DMS153 treated with DMSO at 0.1 percent for 48 hours (cell line): ENCODE data around the gene TMEM263.

Experiments used
- DNase-seq: peaks from one replicate; lab custom pipeline; 2025; ENCODE audit not compliant: unreplicated experiment; lab: John Stamatoyannopoulos, UW

The TMEM263 gene

DNA sequence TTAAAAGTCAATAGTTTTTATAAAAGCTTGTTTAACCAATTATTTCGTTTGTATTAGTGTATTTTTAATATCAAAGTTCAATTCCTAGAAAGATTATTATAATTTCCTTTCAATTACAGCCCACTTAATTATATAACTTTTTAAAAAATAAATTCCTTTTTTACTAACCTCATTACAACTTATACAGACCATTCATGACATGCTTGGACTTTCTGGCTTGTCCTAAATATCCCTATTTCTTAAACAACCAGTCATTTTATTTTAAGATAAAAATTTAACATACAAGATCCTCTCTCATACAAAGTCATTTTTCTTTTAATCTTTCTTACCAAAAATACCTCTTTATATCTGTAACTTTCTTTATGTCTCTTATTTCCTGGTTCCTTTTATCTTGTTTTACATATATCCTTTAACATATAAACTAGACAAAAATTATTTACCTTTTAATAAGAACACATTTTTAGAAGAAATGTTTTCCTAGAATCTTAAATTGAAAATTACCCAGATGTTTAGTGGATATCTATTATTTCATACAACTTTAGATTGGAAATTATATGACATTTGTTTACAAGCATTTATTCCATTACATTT, 10.4 kb upstream of the TMEM263 start:
- no peak for DNase-seq

DNA sequence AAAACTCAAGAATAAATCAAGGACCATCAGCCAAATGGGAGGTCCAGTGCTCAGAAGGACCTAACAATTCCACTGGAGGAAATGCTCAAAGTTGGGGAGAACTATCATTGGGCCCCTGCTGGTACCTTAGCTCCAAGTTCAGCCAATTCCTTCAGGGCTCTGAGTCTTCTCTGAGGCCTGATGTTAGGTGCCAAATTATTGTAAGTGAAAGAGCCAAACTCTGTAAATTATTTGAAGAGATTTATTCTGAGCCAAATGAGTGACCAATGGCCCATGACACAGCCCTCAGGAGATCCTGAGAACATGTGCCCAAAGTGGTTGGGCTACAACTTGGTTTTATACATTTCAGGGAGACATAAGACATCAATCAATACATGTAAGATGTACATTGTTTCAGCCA, 8.2 kb upstream of the TMEM263 start:
- DNase-seq = no peak

DNA sequence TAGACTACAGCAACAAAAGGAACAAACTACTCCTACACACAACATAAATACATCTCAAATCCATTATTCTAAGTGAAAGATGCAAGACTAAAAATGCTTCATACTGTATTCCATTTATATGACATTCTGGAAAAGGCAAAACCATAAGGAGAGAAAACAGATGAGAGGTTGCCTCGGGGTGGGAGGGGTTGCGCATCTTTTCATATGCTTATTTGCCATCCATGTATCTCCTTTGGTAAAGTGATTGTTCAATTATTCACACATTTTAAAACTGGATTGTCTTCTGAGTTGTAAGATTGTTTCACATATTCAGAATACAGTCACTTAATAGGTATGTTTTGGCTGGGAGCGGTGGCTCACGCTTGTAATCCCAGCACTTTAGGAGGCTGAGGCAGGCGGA, 5.1 kb upstream of the TMEM263 start:
- no peak for DNase-seq

DNA sequence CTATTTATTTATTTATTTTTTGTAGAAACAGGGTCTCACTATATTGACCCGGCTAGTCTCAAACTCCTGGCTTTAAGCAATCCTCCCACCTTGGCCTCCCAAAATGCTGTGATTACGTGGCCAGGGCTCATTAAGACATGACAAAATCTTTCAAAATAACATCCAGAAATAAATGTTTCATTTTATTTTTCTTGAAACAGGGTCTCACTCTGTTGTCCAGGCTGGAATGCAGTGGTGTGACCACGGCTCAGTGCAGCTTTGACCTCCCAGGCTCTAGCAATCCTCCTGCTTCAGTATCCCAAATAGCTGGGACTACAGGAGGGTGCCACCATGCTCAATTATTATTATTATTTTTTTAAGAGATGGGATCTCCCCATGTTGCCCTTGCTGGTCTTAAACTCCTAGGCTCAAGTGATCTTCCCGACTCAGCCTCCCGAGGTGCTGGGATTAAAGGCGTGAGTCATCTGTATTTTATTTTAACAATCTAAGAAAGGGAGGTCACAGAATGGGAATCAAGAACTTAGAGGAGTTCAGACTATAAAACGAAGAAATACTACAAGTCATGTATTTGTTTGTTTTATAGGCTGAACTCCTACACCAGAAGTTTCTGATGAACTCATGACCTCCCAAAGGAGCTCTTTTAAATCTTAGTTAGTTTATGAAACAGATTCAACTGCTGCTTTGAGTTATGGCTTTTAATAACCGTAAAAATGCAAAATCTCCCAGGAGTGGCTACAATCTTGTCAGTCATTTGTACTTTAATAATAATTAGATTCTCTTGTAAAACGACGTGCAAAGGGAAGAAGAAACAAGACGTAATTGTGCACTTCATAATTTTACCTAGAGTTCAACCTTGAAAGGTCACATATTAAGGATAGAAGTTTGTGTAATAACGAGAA, 2.1 kb upstream of the TMEM263 start:
- DNase-seq = no peak

DNA sequence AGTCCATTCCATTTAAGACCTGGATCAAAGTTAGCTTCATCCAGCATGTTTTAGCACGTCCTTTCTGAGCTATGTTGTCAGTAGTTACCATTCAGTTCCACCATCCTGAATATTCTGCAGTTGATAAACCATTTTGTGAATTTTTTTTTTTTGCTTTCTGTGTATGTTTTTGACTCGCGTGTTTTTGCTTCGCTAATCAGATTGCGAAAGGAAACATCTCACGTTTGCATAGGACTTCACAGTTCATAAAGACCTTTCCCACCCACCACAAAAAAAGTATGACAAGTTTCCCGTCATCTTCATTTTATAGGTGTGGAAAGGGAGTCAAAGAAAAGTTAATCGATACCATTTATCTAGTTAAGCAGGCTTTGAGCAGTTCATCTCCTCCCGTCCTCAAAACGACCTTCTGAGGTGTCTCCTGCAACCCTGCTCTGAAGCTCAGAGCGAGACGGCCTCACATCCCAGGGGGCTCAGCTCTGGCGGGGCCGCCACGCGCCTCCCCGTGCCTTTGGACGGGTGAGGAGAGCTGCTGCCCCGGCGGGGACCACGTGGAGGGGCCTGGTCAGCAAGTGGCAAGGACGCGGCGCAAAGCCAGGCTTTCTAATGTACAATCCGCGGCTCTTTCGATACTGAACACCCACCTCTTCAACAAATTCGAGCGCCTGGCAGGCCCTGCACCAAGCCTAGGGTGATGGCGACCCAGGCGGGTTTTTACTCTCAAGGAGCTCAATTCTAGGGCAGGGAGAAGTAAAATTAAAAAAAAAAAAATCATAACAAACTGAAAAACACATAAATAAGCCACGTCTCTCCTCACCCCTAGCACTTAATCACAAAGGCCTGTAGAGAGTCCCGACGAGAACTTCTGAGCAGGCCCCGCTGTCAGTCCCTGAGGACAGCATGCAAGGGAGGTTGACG, 988 bp upstream of the TMEM263 start:
- no peak for DNase-seq

DNA sequence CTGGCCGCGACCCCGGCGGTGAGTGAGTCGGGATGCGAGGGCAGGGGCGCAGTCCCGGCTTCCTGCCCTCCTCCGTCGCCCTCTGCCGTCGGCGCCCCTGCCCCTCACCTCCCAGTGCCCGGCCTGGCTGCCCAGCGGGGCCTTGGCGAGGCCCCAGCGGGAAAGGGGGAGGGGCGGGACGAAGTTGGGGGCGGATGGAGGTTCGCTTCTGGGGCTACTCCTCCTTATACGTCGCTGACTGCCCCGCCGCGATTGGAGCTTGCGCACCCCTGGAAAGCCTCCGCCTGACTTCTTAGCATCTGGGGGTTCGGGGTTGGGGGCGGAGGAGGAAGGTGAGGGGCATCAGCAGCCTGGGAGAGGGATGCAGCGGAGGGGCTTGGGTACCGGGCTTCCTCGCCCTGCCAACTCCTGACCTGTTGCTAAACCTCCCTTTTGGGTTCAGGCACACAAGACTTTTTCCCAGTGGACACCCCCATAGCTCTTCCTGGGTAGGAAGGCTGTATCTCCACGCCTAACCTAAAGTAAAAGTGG, 406 bp downstream of the TMEM263 start:
- no peak for DNase-seq

DNA sequence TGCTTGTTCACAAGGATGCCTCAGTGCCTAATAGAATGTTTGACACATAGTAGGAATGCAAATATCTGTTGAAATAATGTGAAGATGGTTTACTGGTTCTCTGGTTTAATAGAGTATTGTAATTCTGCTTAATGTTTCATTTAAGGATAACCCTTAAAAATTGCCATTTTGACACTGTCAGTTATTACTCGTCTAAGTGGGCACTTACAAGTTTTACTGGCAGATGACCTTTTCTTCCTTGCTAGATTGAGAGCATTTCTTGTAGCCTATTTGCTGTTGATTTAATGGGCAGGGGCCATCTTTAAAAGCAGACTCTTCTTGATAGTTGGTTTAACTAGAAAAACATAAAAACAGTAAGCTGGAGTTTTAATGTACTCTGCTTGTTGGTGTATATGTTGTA, 1.9 kb downstream of the TMEM263 start:
- DNase-seq = no peak

DNA sequence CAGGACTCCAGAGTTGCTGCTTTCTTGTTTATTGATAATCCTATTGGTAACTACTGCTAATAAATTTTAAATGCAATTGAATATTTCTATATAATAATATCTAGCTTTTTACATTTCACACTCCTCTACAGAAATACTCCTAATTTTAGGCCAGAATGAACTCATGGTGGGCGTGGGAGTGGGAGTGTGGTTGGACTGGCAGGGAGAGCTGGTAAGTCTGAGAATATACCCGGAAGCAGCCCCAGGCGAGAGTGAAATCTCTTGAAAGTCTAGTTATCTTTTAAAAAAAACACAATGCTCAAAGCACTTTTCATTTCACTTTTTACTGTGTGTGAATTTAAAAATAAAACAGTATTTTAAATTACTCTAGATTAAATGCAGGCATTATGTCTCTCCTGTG, 4.7 kb downstream of the TMEM263 start:
- DNase-seq = no peak

DNA sequence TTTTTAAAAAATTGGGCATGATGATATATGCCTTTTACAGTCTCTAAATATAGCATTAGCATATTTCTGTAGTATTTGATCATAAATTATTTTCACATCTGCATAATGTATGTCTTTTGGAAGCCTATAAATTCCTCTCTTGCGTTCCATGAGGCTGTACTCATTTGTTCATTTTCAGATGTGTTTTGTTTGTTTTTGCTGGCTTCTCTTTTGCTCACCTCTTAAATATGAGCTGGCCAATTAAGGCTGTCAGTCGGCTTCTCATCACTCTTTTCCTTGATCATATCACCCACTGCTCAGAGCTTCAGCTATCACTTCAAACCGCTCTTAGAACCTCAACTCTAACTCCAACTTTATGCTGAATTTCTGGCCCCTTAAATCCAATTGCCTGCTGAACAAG, 6.6 kb downstream of the TMEM263 start:
- DNase-seq = no peak

DNA sequence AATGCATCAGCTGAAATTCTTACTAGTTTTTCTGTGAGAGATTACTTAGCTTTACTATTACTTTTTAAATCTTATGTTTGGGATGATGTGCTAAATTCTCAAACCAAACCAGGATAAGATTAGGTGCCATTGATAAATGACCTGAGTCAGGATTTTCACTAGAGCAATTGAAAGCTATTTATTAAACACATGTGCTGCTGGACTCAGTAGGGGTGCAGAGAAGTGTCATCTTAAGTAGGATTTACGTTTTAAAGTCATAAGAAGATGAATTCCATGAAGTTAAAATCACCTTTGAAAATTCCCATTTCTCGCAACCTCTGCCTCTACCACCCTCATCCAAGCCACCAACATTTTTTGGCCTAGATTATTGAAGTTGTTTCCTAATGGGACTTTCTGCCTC, 8.8 kb downstream of the TMEM263 start:
- DNase-seq = no peak

DNA sequence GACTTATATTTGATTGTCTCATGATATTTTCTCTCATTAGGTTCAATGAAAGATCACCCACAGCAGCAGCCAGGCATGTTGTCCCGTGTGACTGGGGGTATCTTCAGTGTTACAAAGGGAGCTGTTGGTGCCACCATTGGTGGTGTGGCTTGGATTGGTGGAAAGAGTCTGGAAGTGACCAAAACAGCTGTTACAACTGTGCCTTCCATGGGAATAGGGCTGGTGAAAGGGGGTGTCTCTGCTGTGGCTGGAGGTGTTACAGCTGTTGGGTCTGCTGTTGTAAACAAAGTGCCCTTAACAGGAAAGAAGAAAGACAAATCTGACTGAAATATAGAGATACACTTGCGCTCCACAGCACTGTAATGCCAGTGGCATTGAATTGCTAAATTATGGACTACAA, 15.4 kb downstream of the TMEM263 start:
- DNase-seq = no peak

DNA sequence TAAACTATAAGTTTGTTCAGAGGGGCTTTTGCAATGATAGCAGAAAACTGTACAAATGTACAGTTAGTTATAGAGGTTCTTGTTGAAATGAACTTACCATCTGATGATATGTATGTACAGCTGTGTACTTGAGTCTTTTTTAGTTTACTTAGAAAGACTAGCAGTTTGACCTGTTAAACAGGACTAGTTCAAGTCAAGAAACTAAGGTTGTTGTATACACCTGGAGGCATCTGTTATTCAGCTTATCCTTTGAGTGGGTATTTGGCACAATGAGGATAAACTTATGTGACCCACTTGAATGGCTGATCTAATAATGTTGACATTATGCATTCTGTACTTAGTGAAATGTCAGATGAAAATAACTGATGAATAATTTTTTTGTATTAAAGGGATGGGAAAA, 17.8 kb downstream of the TMEM263 start:
- no peak for DNase-seq

DNA sequence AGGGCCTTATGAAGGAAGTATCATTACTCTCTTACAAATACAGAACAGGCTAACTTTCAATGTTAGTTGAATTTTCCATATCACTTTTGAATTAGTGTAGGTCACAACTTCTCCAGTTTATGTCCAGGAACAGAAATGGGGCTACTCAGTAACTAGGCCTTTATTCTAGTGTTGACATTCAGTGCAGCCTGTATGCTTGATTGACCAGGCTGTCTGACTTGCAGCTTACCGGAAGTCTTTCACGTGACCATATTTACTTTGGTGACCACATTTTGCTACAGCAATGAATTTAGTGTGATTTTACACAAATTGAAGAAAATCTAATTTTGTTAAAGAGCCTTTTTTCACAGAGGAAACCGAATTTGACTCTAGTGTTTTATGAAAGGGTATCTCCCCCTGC, 18.8 kb downstream of the TMEM263 start:
- DNase-seq = no peak

DNA sequence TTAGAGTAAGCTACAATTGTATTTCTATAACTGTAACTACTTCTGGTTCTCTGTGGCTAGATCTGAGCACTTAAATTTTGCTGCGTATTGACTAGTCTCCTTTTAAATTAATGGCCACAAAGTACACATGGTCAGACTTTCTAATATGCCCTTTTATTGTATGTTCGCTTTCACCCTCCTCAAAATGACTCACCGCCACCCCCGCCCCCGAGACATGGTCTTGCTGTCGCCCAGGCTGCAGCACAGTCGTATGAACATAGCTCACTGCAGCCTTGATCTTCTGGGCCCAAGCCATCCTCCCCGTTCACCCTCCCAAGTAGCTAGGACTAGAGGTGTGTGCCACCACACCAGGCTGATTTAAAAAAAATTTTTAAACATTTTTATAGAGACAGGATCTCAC, 19.4 kb downstream of the TMEM263 start:
- DNase-seq = no peak

DNA sequence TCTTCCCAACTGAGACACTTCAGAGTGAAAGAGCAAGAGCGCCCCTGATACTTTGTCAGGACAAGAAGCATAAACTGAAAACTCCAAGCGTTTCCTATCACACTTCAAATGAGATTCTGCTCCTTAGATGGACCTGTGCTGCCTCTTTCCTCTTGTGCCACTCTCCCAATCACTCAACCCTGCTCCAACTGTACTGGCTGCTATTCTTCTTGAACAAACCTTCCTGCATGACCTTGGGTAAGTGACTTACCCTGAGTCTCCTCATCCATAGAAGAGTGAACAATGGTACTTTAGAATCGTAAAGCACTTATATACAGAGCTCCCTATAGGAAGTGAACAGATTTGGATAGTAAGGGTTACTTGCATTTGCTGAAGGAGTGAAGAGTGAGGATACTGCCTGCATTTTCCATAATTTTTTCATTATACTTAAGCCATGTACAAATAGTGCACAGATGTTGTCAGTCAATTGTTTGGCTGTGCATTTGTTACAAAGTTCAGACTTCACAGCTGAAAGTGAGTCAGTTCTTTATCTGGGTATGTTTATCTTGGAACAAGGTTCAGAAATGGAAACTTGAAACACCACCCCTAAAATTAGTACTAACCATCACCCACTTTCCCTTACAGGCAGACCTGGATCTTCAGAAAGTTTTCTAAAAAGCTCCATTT, 20.4 kb downstream of the TMEM263 start:
- no peak for DNase-seq

DNA sequence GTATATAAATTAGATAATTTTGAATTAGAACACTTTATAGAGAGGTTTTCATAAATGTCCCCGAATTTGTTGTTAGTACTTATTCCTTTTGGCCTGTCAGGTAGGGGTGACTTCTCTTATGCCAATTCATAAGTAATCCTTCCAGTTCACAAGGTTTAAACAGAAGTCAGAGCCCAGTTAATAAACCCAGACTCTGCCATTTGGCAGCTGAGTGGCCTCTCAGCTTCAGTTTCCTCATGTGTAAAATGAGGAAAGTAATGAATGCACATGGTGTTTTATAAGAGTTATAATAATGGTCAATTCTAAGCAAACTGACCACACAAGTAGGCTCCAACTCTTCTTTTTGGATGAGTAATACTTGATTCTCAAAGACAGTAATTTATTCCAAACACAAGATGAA, 21.0 kb downstream of the TMEM263 start:
- DNase-seq = no peak

DNA sequence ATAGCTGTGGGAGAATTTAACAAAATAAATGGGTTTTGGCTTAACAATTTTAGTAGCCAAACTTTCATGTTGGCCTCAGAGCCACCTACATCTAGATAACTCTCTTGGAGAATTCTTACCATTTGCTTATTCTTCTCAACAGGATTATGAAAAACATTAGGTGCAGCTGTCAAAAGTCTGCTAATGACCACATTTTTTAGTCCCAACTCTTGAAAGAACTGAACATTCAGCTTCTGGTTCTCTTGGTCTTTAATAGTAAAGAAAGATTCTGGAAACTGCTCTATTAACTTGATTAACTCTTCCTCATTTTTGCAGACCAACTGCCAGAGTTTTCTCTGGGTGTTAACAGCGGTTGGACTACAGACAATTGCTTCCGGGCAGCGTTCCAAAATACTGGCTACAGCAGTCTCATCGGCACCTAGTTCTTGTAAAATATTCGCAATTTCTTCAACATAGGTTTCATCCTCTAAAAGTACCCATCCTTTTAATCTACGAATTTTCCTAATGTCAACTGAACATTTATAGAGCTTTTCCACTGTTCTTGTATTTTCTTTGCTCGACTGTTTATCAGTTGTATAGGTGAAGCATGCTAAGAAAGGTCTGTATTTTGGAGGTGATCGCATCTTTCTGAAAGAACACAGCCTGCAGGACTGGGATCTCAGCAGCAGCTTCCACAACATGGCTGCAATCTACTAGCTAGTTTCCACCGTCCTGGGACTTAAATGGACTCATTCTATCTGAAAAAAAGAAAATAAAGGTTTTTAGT, 22.5 kb downstream of the TMEM263 start:
- peak; percentile 42 for DNase-seq

DNA sequence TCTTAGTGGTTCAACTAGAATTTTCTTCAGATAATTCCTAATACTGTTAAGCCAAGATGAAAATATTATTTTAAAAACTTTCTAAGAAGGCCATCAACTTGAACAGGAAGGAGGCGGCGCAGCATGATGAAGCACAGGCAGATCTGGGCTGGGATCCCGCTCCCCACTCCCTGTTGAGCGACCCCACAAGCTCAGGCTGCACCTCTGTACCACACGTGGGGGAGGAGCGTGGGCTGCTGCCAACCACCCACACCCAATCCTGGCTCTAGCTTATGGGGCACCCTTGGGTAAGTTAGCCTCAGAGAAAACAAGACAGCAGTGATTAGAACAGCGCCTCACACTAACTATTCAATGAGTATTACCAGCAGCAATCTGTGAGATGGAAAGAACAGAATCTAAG, 25.2 kb downstream of the TMEM263 start:
- DNase-seq = no peak

DNA sequence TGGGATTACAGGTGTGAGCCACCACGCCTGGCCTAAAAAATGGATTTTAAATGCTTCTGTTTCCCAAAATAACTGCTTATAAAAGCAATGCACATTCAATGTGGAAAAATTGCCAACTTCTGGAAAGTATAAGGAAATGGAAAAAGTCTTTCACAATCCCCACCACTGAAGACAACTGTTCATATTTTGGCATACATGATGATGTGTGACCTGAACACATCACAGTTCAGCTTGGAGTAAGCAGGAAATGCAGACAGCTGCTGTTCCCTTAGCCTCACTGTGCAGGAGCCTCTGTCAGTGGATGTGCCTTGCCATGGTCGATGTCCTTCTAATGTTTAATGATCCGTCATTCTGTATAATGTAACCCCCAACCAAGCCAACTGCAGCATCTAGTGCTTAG, 26.1 kb downstream of the TMEM263 start:
- DNase-seq = no peak

DNA sequence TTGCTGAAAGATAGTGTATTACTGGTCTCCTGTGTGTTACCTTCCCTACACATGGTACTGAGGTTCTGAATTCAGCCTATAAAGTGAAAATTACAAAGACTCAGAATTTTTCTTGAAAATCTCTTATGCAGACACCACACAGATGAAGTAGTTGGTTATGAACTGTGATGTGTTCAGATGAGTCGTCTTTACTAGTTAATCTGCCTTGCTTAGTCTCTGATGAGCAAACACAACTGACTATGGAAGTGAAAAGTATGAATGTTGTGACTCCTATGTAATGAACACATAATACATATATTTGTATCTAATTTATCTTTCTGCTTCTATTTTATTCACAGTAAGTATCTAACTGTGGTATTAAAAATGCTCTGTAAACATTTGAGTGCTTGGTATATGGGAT, 26.5 kb downstream of the TMEM263 start:
- DNase-seq = no peak
